NAMALWA (cell line): ENCODE data around the gene CREB5.

Experiments used
- DNase-seq: peaks from one replicate; pipeline ENCODE4 v3.0.0-alpha.2; 2015; ENCODE audit warnings: low spot score

The CREB5 gene

GRCh38 chr7:28855538-28856217 is 443.4 kb downstream of the CREB5 start:
- no peak for DNase-seq

GRCh38 chr7:28856656-28857055 is 444.3 kb downstream of the CREB5 start:
- DNase-seq: no peak

GRCh38 chr7:28858206-28858605 is 445.9 kb downstream of the CREB5 start:
- DNase-seq: no peak

DNA sequence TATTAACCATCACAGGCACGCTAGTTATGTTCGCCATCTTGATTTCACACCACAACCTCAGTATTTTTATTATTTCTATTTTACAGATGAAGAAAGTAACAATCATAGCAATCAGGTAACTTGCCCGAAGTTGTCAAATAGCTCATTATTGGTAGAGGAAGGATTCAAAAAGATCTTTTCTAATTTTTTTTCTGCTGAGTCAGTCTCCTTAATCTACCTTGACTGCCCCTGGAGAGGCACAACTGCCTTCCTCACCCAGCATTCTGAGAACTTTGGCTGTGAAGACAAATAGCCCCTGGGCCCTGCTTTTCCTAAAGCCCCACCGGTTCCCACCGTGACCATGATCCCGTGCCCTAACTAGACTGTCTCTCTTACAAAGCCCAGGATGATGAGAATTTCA is 446.6 kb downstream of the CREB5 start:
- no peak for DNase-seq

- no peak for DNase-seq
Observed at GRCh38 chr7:28861825-28862224, 449.5 kb downstream of the CREB5 start.

GRCh38 chr7:28862595-28863272 is 450.4 kb downstream of the CREB5 start:
- DNase-seq: no peak

GRCh38 chr7:28865601-28866144 is 453.4 kb downstream of the CREB5 start:
- no peak for DNase-seq

DNA sequence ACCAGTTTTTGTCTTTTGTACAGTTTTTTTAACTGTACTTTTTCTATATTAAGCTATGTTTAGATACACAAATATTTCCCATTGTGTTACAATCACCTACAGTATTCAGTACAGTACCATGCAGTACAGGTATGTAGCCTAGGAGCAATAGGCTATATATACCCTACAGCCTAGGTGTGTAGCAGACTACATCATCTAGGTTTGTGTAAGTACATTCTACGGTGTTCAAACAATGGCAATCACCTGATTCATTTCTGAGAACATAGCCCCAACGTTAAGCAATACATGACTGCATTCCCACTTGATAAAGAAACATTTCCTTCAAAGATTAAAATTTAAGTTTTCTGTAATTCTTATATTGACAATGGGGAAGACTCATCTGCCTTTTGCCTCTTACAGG is 456.4 kb downstream of the CREB5 start:
- DNase-seq: no peak

- DNase-seq: no peak
Observed at GRCh38 chr7:28871077-28871476, 458.8 kb downstream of the CREB5 start.

DNA sequence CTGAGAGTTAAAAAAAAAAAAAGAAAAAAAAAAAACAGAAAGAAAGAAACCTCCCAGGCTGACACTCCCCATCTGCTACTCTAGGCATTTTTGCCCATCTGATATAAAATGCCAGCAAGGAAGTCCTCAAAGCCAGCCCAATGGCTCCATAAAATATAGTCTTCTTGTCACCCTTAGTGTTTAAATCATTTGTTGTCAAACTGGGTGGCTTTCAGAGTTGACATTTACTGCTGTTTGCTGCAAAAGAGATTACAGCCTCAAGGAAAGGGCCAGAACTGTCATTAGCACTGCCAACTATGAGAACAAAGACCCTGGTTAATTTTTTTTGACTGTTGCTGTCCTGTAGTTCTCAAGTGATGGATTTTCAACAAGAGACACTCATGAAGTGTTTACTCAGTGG is 459.3 kb downstream of the CREB5 start:
- DNase-seq: no peak

GRCh38 chr7:28872226-28872625 is 459.9 kb downstream of the CREB5 start:
- DNase-seq: no peak

GRCh38 chr7:28873365-28873764 is 461.0 kb downstream of the CREB5 start:
- no peak for DNase-seq

DNA sequence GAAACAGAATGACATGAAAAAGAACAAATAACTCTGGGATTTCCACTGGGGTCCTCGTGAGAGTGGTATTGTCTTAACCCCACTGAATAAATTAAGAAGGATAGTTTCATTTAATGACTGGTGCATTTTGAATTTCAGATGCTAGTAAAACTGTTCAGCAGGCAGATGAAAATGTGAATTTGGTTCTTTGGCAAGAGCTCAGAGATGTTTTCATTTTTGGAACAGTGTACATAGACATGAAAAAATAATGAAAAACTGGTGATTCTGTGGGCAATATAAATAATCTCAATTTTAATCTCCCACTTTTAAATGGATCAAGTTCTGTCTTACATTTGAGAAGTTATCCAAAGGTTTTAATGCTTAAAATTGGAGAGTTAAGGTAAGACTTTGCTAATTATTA is 461.7 kb downstream of the CREB5 start:
- no peak for DNase-seq
